K562 (cell line): Measurements from ENCODE around the gene FBXO36. TPM values are rescaled to one million over a fixed set of nuclear protein-coding genes. Genes with fewer than 3 reads are reported as not detected.

Source experiments
- C11orf30 ChIP-seq: fragments of 450-650 bp; IDR thresholded peaks from 2 replicates; pipeline ENCODE4 v1.6.1; 2016; ENCODE audit warnings: low read depth, mild to moderate bottlenecking
- ELF2 ChIP-seq: fragments of 250-450 bp; sonication (Bioruptor Pico); IDR thresholded peaks from 2 replicates; pipeline ENCODE4 v1.5.0; 2021; ENCODE audit warnings: mild to moderate bottlenecking
- EWSR1 ChIP-seq: fragments of 450-650 bp; IDR thresholded peaks from 2 replicates; pipeline ENCODE4 v1.6.1; 2018; ENCODE audit warnings: borderline replicate concordance, mild to moderate bottlenecking, low read depth, moderate library complexity; ENCODE audit not compliant: partially characterized antibody
- IRF1 ChIP-seq: sonication (generic); formaldehyde crosslinking; IDR thresholded peaks from 2 replicates; pipeline ENCODE4 v1.8.0; 2022; ENCODE audit warnings: missing genetic modification reagents, mild to moderate bottlenecking, borderline replicate concordance
- KLF10 ChIP-seq: fragments of 250-450 bp; sonication (Bioruptor Pico); IDR thresholded peaks from 2 replicates; pipeline ENCODE4 v1.6.1; 2021; ENCODE audit warnings: matching md5 sums
- MAFG ChIP-seq: fragments of 450-650 bp; conservative IDR thresholded peaks from 2 replicates; pipeline ENCODE4 v1.6.1; 2016; ENCODE audit warnings: missing genetic modification characterization, missing compliant biosample characterization
- ZNF23 ChIP-seq: fragments of 250-450 bp; sonication (Bioruptor Pico); IDR thresholded peaks from 2 replicates; pipeline ENCODE4 v1.4.0; 2020; ENCODE audit warnings: mild to moderate bottlenecking
- polyA plus RNA-seq, 8 experiments: library from polyadenylated mRNA; depleted of rRNA in 4 of 8; stranded (reverse) in 5 of 8; unstranded in 3 of 8; fragments of >200 nt; fragmentation: Nextera tagmentation in 2 of 8; fragmentation: Illumina TruSeq in 1 of 8; extraction: Ambion mirVana in 2 of 8; extraction: Trizol in 1 of 8; gene quantifications; 2 replicates each; pipeline versions ENCODE4 v1.2.1 to v1.2.3, GENCODE V29; 2011 to 2014; ENCODE audit warnings: inconsistent platforms in 1 of 8, missing spikeins in 1 of 8
- total RNA-seq, 7 experiments: library from RNA; depleted of rRNA in 6 of 7; stranded (reverse); fragments of >200 nt in 6 of 7; fragmentation: Illumina TruSeq in 2 of 7; extraction: Trizol in 2 of 7; gene quantifications; 2 replicates each; pipeline versions ENCODE4 v1.2.1 to v1.2.3, GENCODE V29; 2011 to 2021; ENCODE audit warnings: low replicate concordance in 1 of 7
- TF ChIP-seq, protein P1 (sequence below): fragments of 200-600 bp; sonication (generic); IDR thresholded peaks from one replicate; pipeline ENCODE4 v1.6.1; 2012; ENCODE audit warnings: mild to moderate bottlenecking, low read depth, low read length, inconsistent platforms

The FBXO36 gene
- total and polyA plus RNA-seq, 9 of the 15 experiments (the other 6 are each of a cell fraction or from before 2014, with no cell fraction given): 0.40 to 0.91 (median 0.58) TPM

GRCh38 chr2:230043025-230043424, 120.7 kb downstream of the FBXO36 start (continued):
- TF ChIP-seq, protein P1, sequence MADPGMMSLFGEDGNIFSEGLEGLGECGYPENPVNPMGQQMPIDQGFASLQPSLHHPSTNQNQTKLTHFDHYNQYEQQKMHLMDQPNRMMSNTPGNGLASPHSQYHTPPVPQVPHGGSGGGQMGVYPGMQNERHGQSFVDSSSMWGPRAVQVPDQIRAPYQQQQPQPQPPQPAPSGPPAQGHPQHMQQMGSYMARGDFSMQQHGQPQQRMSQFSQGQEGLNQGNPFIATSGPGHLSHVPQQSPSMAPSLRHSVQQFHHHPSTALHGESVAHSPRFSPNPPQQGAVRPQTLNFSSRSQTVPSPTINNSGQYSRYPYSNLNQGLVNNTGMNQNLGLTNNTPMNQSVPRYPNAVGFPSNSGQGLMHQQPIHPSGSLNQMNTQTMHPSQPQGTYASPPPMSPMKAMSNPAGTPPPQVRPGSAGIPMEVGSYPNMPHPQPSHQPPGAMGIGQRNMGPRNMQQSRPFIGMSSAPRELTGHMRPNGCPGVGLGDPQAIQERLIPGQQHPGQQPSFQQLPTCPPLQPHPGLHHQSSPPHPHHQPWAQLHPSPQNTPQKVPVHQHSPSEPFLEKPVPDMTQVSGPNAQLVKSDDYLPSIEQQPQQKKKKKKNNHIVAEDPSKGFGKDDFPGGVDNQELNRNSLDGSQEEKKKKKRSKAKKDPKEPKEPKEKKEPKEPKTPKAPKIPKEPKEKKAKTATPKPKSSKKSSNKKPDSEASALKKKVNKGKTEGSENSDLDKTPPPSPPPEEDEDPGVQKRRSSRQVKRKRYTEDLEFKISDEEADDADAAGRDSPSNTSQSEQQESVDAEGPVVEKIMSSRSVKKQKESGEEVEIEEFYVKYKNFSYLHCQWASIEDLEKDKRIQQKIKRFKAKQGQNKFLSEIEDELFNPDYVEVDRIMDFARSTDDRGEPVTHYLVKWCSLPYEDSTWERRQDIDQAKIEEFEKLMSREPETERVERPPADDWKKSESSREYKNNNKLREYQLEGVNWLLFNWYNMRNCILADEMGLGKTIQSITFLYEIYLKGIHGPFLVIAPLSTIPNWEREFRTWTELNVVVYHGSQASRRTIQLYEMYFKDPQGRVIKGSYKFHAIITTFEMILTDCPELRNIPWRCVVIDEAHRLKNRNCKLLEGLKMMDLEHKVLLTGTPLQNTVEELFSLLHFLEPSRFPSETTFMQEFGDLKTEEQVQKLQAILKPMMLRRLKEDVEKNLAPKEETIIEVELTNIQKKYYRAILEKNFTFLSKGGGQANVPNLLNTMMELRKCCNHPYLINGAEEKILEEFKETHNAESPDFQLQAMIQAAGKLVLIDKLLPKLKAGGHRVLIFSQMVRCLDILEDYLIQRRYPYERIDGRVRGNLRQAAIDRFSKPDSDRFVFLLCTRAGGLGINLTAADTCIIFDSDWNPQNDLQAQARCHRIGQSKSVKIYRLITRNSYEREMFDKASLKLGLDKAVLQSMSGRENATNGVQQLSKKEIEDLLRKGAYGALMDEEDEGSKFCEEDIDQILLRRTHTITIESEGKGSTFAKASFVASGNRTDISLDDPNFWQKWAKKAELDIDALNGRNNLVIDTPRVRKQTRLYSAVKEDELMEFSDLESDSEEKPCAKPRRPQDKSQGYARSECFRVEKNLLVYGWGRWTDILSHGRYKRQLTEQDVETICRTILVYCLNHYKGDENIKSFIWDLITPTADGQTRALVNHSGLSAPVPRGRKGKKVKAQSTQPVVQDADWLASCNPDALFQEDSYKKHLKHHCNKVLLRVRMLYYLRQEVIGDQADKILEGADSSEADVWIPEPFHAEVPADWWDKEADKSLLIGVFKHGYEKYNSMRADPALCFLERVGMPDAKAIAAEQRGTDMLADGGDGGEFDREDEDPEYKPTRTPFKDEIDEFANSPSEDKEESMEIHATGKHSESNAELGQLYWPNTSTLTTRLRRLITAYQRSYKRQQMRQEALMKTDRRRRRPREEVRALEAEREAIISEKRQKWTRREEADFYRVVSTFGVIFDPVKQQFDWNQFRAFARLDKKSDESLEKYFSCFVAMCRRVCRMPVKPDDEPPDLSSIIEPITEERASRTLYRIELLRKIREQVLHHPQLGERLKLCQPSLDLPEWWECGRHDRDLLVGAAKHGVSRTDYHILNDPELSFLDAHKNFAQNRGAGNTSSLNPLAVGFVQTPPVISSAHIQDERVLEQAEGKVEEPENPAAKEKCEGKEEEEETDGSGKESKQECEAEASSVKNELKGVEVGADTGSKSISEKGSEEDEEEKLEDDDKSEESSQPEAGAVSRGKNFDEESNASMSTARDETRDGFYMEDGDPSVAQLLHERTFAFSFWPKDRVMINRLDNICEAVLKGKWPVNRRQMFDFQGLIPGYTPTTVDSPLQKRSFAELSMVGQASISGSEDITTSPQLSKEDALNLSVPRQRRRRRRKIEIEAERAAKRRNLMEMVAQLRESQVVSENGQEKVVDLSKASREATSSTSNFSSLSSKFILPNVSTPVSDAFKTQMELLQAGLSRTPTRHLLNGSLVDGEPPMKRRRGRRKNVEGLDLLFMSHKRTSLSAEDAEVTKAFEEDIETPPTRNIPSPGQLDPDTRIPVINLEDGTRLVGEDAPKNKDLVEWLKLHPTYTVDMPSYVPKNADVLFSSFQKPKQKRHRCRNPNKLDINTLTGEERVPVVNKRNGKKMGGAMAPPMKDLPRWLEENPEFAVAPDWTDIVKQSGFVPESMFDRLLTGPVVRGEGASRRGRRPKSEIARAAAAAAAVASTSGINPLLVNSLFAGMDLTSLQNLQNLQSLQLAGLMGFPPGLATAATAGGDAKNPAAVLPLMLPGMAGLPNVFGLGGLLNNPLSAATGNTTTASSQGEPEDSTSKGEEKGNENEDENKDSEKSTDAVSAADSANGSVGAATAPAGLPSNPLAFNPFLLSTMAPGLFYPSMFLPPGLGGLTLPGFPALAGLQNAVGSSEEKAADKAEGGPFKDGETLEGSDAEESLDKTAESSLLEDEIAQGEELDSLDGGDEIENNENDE: no peak
- peak; percentile 22; the same call in 1 of the 2 replicates for TF ChIP-seq C11orf30
- TF ChIP-seq EWSR1: no peak
- no peak for TF ChIP-seq ELF2 (CRISPR knock-in tag)
- no peak for TF ChIP-seq ZNF23
- no peak for TF ChIP-seq IRF1
- 0 out of 2 replicates have a peak, but pooled peaks have one; percentile 12 for TF ChIP-seq MAFG (tag)
- no peak for TF ChIP-seq KLF10 (CRISPR knock-in tag)
